GM12878 (cell line): ENCODE measurements around the gene SLC17A2. TPM values are rescaled to one million over a fixed set of nuclear protein-coding genes. Genes with fewer than 3 reads are reported as not detected.

ENCODE experiments used
- ESRRA ChIP-seq: IDR thresholded peaks from 2 replicates; pipeline ENCODE4 v1.6.1; 2012; ENCODE audit warnings: mild to moderate bottlenecking, low read length, improper control_type of control experiment
- MYC ChIP-seq: IDR thresholded peaks from 2 replicates; pipeline ENCODE4 v1.6.1; 2011; ENCODE audit warnings: mild to moderate bottlenecking, low read length, moderate library complexity, inconsistent platforms; ENCODE audit not compliant: insufficient read depth, insufficient replicate concordance, insufficient read length, severe bottlenecking
- NFXL1 ChIP-seq: fragments of 450-650 bp; IDR thresholded peaks from 2 replicates; pipeline ENCODE4 v1.6.1; 2017; ENCODE audit warnings: antibody characterized with exemption, mild to moderate bottlenecking, borderline replicate concordance
- POLR2AphosphoS5 ChIP-seq: IDR thresholded peaks from 2 replicates; pipeline ENCODE4 v1.6.1; 2011; ENCODE audit warnings: mild to moderate bottlenecking, low read length, inconsistent platforms
- RB1 ChIP-seq: fragments of 450-650 bp; formaldehyde crosslinking; IDR thresholded peaks from 2 replicates; pipeline ENCODE4 v1.6.1; 2017; ENCODE audit warnings: mild to moderate bottlenecking, borderline replicate concordance
- SIX5 ChIP-seq: IDR thresholded peaks from 2 replicates; pipeline ENCODE4 v1.6.1; 2011; ENCODE audit warnings: mild to moderate bottlenecking, low read depth, low read length, moderate library complexity; ENCODE audit not compliant: severe bottlenecking
- polyA plus RNA-seq, 11 experiments: library from polyadenylated mRNA; depleted of rRNA in 4 of 11; unstranded in 6 of 11; stranded (reverse) in 5 of 11; fragments of >200 nt; fragmentation: Nextera tagmentation in 4 of 11; fragmentation: Illumina TruSeq in 1 of 11; extraction: Ambion mirVana in 4 of 11; extraction: Trizol in 1 of 11; gene quantifications; 1 replicate in 1 of 11; 2 replicates in 10 of 11; pipeline versions ENCODE4 v1.2.1 to v1.2.3, GENCODE V29; 2011 to 2016; ENCODE audit warnings: inconsistent platforms in 2 of 11, missing spikeins in 2 of 11, low read depth in 1 of 11
- total RNA-seq, 4 experiments: library from RNA; depleted of rRNA in 3 of 4; stranded (reverse); fragments of >200 nt in 3 of 4; fragmentation: Illumina TruSeq in 1 of 4; extraction: Trizol in 1 of 4; gene quantifications; 2 replicates each; pipeline versions ENCODE4 v1.2.1 to v1.2.3, GENCODE V29; 2013 to 2021
- TF ChIP-seq, protein P1 (sequence below): fragments of 150-350 bp; IDR thresholded peaks from 2 replicates; pipeline ENCODE4 v1.6.1; 2014; ENCODE audit warnings: mild to moderate bottlenecking, low read depth, low read length
- TF ChIP-seq, protein P2 (sequence below): fragments of 450-650 bp; IDR thresholded peaks from 2 replicates; pipeline ENCODE4 v1.6.1; 2016; ENCODE audit warnings: mild to moderate bottlenecking
- TF ChIP-seq, protein P3 (sequence below): IDR thresholded peaks from 2 replicates; pipeline ENCODE4 v1.6.1; 2012; ENCODE audit warnings: mild to moderate bottlenecking, low read depth, low read length

The SLC17A2 gene
- total and polyA plus RNA-seq, 10 of the 15 experiments (the other 5 are each of a cell fraction or from before 2014, with no cell fraction given), result not detected

DNA sequence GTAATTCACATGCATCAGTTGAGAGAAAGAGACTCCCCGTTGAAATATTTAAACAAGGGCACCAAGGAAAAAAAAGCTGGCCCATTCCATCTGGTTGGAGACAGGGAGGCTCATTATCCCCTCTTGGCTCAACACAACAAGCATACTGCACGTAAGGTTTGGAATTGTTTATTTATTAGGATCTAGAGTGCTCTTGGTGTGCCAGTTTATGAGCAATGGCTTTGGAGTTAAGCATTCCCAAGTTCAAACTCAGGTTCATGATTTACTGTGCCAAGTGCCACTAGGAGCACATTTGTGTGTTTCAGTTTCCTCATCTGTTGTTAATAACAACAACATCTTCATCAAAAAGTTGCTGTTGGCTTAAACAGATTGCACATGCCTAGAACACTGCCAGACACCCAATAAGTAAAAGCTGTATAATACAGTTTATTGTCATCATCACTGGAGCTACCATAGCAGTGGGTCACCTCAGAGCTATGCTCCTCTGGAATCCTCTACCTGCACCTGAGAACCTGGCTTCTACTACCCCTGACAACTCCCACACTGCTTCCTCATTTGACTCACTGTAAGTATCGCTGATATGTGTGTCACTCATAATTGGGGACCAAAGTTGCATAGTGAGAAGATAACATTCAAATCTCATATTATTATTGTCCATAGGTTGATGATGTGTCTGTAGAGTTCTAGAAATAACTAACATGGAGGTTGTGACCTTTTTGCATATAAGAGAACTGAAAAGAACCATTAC lies 61.9 kb downstream of the SLC17A2 start (continued):
- TF ChIP-seq, protein P1, sequence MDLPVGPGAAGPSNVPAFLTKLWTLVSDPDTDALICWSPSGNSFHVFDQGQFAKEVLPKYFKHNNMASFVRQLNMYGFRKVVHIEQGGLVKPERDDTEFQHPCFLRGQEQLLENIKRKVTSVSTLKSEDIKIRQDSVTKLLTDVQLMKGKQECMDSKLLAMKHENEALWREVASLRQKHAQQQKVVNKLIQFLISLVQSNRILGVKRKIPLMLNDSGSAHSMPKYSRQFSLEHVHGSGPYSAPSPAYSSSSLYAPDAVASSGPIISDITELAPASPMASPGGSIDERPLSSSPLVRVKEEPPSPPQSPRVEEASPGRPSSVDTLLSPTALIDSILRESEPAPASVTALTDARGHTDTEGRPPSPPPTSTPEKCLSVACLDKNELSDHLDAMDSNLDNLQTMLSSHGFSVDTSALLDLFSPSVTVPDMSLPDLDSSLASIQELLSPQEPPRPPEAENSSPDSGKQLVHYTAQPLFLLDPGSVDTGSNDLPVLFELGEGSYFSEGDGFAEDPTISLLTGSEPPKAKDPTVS, result no peak
- TF ChIP-seq SIX5, result no peak
- TF ChIP-seq RB1, result no peak
- no peak for TF ChIP-seq ESRRA
- TF ChIP-seq, protein P2, sequence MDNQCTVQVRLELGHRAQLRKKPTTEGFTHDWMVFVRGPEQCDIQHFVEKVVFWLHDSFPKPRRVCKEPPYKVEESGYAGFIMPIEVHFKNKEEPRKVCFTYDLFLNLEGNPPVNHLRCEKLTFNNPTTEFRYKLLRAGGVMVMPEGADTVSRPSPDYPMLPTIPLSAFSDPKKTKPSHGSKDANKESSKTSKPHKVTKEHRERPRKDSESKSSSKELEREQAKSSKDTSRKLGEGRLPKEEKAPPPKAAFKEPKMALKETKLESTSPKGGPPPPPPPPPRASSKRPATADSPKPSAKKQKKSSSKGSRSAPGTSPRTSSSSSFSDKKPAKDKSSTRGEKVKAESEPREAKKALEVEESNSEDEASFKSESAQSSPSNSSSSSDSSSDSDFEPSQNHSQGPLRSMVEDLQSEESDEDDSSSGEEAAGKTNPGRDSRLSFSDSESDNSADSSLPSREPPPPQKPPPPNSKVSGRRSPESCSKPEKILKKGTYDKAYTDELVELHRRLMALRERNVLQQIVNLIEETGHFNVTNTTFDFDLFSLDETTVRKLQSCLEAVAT, result no peak
- TF ChIP-seq, protein P3, sequence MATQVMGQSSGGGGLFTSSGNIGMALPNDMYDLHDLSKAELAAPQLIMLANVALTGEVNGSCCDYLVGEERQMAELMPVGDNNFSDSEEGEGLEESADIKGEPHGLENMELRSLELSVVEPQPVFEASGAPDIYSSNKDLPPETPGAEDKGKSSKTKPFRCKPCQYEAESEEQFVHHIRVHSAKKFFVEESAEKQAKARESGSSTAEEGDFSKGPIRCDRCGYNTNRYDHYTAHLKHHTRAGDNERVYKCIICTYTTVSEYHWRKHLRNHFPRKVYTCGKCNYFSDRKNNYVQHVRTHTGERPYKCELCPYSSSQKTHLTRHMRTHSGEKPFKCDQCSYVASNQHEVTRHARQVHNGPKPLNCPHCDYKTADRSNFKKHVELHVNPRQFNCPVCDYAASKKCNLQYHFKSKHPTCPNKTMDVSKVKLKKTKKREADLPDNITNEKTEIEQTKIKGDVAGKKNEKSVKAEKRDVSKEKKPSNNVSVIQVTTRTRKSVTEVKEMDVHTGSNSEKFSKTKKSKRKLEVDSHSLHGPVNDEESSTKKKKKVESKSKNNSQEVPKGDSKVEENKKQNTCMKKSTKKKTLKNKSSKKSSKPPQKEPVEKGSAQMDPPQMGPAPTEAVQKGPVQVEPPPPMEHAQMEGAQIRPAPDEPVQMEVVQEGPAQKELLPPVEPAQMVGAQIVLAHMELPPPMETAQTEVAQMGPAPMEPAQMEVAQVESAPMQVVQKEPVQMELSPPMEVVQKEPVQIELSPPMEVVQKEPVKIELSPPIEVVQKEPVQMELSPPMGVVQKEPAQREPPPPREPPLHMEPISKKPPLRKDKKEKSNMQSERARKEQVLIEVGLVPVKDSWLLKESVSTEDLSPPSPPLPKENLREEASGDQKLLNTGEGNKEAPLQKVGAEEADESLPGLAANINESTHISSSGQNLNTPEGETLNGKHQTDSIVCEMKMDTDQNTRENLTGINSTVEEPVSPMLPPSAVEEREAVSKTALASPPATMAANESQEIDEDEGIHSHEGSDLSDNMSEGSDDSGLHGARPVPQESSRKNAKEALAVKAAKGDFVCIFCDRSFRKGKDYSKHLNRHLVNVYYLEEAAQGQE, result no peak
- no peak for TF ChIP-seq NFXL1
- no peak for TF ChIP-seq MYC
- TF ChIP-seq POLR2AphosphoS5, result no peak
